ENCODE measurements around the gene ENC1. TPM values are rescaled to one million over a fixed set of nuclear protein-coding genes. Genes with fewer than 3 reads are reported as not detected.

Gene ENC1
- total and polyA plus RNA-seq, 4 donors: 6.8 to 31.5 (median 18.3) TPM

DNA sequence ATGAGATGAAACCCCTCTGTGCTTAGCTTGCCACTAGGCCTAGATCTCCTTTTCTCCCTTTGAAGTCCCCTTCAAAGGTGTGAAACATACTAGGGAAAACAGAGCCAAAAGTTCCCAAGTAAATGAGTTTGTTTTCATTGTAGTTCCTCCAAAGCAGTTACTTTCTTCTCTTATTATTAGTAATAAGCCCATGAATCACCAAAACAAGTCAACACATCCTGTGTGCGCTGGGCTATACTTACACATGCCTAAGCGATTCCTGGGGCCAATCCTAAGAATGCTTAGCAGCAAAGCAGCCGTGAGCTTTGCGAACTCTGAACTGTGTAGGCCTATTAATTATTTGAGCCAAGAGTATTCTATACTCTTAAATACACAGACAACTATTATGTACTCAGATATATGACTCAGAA is 7.6 kb downstream of the ENC1 start:
- no peak for TF ChIP-seq CTCF (IDR thresholded peaks at IDR 0.05; ENCODE audit: control extremely low read depth, extremely low read depth)
- no peak for DNase-seq
- Histone ChIP-seq H3K4me1 (ENCODE audit: control insufficient read depth in 5 of 5, insufficient read depth in 5 of 5, low read length in 5 of 5) (peaks cover 3 to 62% (median 26%) of the 10 kb centered on the region in 5 donors), H3K9ac (ENCODE audit: insufficient read depth in 1 of 2, low read length in 2 of 2) (no peak overlapping the region), H3K27ac (ENCODE audit: low read depth in 1 of 2, low read length in 1 of 2) (no peak overlapping the region), H3K27me3 (ENCODE audit: control insufficient read depth in 3 of 3, insufficient read depth in 3 of 3, low read length in 2 of 3) (no peaks in the 10 kb centered on the region), H3K36me3 (ENCODE audit: control insufficient read depth in 4 of 4, insufficient read depth in 4 of 4, low read length in 4 of 4) (peaks cover 0 to 58% (median 23%) of the 10 kb centered on the region in 4 donors), H3K9me3 (ENCODE audit: control insufficient read depth in 4 of 4, insufficient read depth in 3 of 4, low read length in 3 of 4) (no peaks in the 10 kb centered on the region), H3K4me3 (no peak overlapping the region)
- ATAC-seq (ENCODE audit: insufficient read depth, low FRiP score): no peak
- WGBS, 2 donors: 77 to 86% methylated on average over 4 of the region's 4 CpGs

DNA sequence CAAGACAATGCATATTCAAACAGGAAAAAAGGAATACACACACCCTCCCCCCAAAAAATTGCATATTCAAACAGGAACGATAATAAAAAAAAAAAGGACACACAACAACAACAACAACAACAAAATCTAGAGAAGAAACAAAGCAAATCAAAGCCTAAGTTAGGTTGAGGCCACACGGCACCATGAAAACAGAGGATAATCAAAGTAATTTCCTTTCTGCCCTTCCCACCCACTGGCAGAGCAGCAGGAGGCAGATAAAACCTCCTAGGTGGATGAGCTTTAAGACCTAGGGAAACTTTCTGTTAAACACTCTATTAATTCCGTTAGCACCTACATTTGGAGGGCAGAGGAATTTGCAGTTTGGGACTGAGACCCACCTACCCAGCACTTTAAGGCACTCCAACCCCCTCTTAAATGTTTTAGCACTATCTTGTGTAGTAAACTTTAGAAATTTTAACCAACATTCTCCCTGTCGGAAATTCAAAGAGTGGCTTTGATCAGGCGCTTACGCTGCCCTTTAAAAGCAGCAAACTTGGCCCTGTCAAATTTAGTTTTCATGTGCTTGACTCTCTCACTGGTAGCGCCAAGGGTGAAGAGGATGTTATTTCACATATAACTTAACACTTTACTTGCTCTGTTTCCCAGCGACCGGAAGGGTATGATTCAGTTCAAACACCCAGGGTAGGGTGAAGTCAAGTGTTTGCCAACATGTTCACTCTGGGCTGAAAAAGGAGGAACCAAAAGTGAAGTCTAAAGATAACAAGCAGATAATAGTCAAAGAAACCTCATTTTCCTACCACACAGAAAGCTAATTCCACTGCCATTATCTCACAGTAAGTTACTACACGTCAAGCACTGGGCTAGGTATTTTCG is 9.2 kb downstream of the ENC1 start:
- 28 to 33% methylated on average over 11 of the region's 11 CpGs for WGBS, 2 donors
- DNase-seq: peak; percentile 51 to 84 (median 65)
- Histone ChIP-seq H3K4me3 (no peak overlapping the region), H3K9ac (ENCODE audit: insufficient read depth in 1 of 2, low read length in 2 of 2) (peak overlapping the region in 1 of 2 donors; percentile 38), H3K4me1 (ENCODE audit: control insufficient read depth in 5 of 5, insufficient read depth in 5 of 5, low read length in 5 of 5) (peaks cover 3 to 50% (median 23%) of the 10 kb centered on the region in 5 donors), H3K36me3 (ENCODE audit: control insufficient read depth in 4 of 4, insufficient read depth in 4 of 4, low read length in 4 of 4) (peaks cover 0 to 63% (median 24%) of the 10 kb centered on the region in 4 donors), H3K27me3 (ENCODE audit: control insufficient read depth in 3 of 3, insufficient read depth in 3 of 3, low read length in 2 of 3) (no peaks in the 10 kb centered on the region), H3K9me3 (ENCODE audit: control insufficient read depth in 4 of 4, insufficient read depth in 3 of 4, low read length in 3 of 4) (no peaks in the 10 kb centered on the region), H3K27ac (ENCODE audit: low read depth in 1 of 2, low read length in 1 of 2) (peak overlapping the region in 1 of 2 donors; percentile 79)
- no peak for TF ChIP-seq CTCF (IDR thresholded peaks at IDR 0.05; ENCODE audit: control extremely low read depth, extremely low read depth)
- ATAC-seq (ENCODE audit: insufficient read depth, low FRiP score): peak; percentile 68

- Histone ChIP-seq H3K9me3 (ENCODE audit: control insufficient read depth in 4 of 4, insufficient read depth in 3 of 4, low read length in 3 of 4) (no peaks in the 10 kb centered on the region), H3K36me3 (ENCODE audit: control insufficient read depth in 4 of 4, insufficient read depth in 4 of 4, low read length in 4 of 4) (peaks cover 0 to 59% (median 20%) of the 10 kb centered on the region in 4 donors), H3K27ac (ENCODE audit: low read depth in 1 of 2, low read length in 1 of 2) (peak overlapping the region in 1 of 2 donors; percentile 54), H3K27me3 (ENCODE audit: control insufficient read depth in 3 of 3, insufficient read depth in 3 of 3, low read length in 2 of 3) (no peaks in the 10 kb centered on the region), H3K9ac (ENCODE audit: insufficient read depth in 1 of 2, low read length in 2 of 2) (no peak overlapping the region), H3K4me3 (no peak overlapping the region), H3K4me1 (ENCODE audit: control insufficient read depth in 5 of 5, insufficient read depth in 5 of 5, low read length in 5 of 5) (peaks cover 3 to 50% (median 23%) of the 10 kb centered on the region in 5 donors)
- 61 to 68% methylated on average over 7 of the region's 7 CpGs for WGBS, 2 donors
- ATAC-seq (ENCODE audit: insufficient read depth, low FRiP score): no peak
- DNase-seq: no peak
- no peak for TF ChIP-seq CTCF (IDR thresholded peaks at IDR 0.05; ENCODE audit: control extremely low read depth, extremely low read depth)
These were observed 10.0 kb downstream of the ENC1 start for GRCh38 chr5:74630453-74631066.

All from lung (tissue), 12 donors.